Measurements from ENCODE around the gene MRGPRX3.
"Not testable (repeated sequence)": the region's sequence is repeated elsewhere in the genome, so short reads cannot be mapped to it uniquely, and the experiment has no call there.

MRGPRX3 gene

GRCh38 chr11:18132341-18132740, at the start of gene MRGPRX3:
Gene MRGPRX3 (plus strand): TSS chr11:18132571. CDS start chr11:18137203, 4,632 bp downstream.
- no peak for DNase-seq

- no peak for DNase-seq
These were observed 44.0 kb upstream of the MRGPRX3 start for GRCh38 chr11:18088366-18088765.

DNA sequence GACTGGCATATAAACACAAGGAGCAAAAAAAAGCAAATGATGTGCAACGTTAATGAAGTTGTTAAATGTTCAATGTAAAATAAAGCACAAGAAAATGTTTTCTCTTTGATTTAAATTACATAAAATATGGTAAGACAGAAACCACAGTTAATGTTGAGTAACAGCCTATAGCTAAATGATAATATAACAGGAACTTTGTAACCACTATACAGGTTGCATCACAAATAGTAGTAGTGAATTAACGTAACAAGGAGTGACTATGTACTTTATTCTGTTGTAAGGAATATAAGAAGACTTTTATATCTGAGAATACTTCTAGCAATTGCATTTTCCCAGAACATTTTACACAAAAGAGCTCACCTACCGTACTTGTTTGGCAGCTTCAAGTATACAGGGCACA, 43.4 kb upstream of the MRGPRX3 start:
- DNase-seq = peak; percentile 46

DNA sequence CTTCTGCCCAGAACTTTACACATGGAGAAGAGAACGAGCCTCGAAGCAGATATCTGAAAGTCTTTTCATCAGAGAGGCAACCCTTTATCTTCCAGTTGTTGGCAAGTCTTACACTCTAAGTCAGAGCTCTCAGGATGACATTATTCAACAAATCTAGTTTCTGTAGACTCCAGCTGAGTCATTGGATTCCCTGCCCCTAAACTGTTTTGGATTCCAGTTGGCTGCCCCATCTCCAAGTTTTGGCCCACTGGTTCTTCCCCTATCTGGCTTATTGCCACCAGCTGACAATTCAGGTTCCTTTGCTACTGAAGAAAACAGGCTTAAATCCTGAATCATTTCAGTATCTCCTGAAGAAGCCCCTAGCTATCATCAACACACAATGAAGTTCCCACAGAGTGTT, 40.6 kb upstream of the MRGPRX3 start:
- no peak for DNase-seq

DNA sequence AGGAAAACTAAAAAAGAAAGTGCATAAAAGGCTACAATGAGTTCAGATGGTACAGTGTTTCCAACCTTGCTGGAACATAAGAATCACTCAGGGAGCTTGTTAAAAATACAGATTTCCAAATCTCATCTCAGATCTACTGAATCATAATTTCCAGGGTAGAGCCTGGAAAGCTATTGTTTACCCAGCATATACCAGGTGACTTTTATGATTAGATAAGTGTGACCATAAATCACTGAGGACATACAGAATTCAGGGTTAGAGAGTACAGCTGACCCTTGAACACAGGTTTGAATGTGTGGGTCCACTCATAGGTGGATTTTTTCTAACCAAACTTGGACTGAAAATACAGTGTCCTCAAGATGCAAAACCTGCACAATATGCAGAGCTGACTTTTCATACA, 38.4 kb upstream of the MRGPRX3 start:
- no peak for DNase-seq

- DNase-seq = no peak
These were observed 31.3 kb upstream of the MRGPRX3 start for GRCh38 chr11:18100926-18101656.

DNA sequence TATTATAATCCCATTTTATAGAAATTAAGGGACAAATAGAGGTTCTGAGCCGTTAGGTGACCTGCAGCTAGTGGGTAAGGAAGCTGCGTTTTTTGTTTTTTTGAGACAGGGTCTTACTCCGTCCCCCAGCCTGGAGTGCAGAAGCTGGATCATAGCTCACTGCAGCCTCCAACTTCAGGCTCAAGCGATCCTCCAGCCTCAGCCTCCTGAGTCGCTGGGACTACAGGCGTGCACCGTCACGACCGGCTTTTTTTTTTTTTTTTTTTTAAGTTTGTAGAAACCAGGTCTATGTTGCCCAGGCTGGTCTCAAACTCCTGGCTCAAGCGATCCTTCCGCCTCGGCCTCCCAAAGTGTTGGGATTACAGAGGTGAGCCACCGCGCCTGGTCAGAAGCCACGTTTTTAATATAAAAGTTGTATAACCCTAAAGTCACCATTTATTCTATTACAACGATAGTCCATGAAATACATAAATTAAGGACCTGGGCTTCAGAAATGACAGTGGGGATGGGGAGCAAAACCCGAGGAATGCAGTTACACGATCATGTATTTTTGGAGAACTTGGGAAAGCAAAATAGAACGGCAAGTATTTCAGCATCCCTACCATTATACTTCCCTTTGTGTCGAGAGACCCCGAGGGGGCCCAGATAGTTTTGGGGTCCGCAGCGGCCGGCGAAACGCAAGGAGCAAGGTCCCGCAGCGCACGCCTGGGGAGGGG, 27.1 kb upstream of the MRGPRX3 start:
- no peak for DNase-seq

GRCh38 chr11:18105802-18106574, 26.4 kb upstream of the MRGPRX3 start, which contains the start of gene SAAL1:
Gene SAAL1 (minus strand): TSS chr11:18106082. CDS start chr11:18106041, 41 bp downstream.
- peak; percentile 74 for DNase-seq

DNA sequence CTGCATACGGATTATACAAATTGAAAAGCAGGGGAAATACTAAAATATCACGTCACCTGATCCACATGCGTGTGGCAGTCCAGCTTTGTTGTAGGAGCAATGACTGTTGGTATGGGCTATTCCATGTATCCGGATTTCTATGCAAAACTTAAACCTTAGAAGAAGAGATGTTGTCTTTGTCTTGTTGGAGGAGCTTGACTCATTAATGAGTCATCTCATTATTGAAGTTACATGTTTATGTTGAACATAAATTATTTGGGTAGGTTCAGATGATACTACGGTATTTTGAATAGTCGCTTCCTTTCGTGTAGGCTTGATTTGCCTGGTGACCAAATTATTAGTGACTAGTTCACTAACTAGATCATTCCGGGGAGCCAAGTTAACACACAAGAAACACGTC, 25.7 kb upstream of the MRGPRX3 start:
- DNase-seq = no peak

DNA sequence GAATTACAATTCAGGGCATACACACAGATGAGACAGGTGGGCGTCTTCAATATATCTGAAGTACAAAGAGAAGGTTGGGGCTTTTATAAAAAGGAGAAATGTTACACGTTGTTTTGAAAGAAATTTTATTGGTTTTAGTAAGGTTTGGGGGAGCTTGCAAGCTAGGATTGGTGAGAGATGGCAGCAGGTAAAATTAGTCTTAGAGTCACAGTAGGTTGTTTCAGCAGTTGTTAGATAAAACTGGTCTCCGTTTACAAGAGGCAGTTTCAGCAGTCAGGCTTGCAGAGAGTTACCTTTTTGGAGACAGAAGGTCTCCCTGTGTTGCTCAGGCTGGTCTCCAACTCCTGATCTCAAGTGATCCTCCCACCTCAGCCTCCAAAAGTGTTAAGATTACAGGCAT, 24.1 kb upstream of the MRGPRX3 start:
- DNase-seq = no peak

GRCh38 chr11:18111005-18111404, 21.4 kb upstream of the MRGPRX3 start:
- no peak for DNase-seq

GRCh38 chr11:18115360-18116127, 16.8 kb upstream of the MRGPRX3 start:
- peak; percentile 49 for DNase-seq

GRCh38 chr11:18121331-18121828, 11.0 kb upstream of the MRGPRX3 start:
- not testable (repeated sequence) for DNase-seq

GRCh38 chr11:18131115-18131514, 1.3 kb upstream of the MRGPRX3 start:
- not testable (repeated sequence) for DNase-seq

- no peak for DNase-seq
These were observed 2.9 kb downstream of the MRGPRX3 start for GRCh38 chr11:18135308-18135707.

DNA sequence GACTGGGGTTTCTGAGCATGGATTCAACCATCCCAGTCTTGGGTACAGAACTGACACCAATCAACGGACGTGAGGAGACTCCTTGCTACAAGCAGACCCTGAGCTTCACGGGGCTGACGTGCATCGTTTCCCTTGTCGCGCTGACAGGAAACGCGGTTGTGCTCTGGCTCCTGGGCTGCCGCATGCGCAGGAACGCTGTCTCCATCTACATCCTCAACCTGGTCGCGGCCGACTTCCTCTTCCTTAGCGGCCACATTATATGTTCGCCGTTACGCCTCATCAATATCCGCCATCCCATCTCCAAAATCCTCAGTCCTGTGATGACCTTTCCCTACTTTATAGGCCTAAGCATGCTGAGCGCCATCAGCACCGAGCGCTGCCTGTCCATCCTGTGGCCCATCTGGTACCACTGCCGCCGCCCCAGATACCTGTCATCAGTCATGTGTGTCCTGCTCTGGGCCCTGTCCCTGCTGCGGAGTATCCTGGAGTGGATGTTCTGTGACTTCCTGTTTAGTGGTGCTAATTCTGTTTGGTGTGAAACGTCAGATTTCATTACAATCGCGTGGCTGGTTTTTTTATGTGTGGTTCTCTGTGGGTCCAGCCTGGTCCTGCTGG, 4.9 kb downstream of the MRGPRX3 start:
- no peak for DNase-seq

DNA sequence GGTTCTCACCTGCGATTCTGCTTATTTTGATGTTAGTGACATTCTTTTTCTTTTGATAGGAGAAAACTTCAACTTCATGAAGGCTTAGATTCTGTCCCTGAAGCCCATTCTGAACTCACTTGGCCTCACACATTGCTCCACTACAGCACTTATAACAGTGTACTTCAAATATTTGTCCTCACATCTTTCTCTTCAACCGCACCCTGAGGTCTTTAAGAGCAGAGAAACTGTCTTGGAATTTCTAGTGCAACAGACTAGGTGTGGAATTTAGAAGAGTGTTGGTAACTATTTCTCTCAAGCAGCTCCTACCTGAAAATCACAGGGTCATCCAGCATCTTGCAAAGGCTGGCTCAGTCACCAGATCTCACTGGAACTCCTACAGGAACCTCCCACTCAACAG, 7.8 kb downstream of the MRGPRX3 start:
- DNase-seq = no peak

GRCh38 chr11:18144243-18144642, 11.9 kb downstream of the MRGPRX3 start:
- no peak for DNase-seq

DNA sequence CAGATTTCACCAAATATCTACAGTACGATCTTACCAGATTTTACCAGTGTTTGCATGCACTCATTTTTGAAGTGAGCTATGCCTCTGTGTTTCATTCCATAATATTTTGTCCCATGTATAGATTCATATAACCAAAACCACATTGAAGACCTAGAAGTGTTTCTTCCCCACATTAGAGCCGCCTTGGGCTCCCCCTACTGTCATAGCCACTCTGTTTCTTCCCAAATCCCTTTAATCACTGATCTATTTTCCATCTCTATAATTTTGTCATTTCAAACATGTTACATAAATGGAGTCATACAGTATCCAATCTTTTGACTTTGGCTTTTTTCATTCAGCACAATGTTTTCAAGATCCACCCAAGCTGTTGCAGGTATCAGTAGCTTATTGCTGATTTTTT, 12.7 kb downstream of the MRGPRX3 start:
- DNase-seq = no peak

DNA sequence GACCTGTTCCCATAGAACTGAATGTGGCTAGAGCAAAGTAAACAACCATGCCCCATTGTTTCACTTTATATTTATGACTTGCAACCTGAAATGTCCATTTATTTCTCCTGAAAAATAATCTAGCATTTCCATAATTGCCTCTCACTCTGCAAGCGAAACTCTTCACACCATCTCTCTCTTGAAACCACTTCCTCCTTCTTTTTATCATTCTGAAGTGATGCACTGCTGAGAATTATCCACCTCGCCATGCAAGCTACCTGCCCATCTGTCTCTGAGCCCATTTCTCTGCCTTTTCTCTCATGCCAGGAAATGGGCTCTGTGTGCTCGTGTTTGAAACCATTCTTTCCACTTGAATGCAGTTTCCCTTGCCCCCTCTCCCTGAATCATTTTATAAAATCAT, 13.5 kb downstream of the MRGPRX3 start:
- no peak for DNase-seq

DNA sequence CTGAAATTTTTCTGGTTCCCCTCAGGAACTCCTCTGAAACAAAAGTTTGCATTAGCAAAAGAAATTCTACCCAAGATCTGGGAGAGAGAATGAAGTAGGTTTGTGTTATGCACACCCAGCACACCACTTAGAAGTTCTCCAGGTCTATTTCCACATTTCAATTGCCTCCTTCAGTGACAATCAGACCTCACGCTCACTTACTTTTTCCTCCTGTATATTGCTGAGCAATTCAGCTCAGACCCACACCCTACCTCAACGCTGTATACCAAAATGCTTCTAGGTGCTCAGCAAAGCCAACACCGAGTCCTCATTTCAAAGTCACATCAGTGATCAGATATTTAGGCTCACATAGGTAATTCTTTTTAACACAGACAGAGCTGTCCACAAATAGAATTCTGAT, 19.2 kb downstream of the MRGPRX3 start:
- no peak for DNase-seq

DNA sequence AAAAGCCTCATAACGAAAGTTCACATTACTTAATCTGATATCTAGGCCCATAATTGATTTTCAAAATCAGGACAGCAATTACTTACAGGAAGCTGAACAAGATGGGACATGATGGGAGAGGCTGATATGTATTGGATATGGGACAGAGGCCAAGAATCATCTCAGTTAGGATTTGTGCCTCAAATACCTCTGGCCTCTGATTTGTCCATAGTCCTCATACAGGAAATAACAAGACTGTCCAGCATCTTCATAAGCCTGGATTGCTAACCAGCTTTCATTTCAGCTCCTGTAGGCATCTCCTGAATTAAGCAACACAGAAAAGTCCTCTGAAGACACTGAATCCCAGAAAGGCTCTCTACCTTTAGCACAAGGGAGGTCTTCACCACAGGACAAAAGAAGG, 36.0 kb downstream of the MRGPRX3 start:
- DNase-seq = no peak

All from MV-4-11 (cell line).